Fibroblast of lung (primary cell): Measurements from ENCODE around the gene GRK7.

Source experiments
- CTCF ChIP-seq, 2 donors: IDR thresholded peaks in 1 of 2; conservative IDR thresholded peaks in 1 of 2; 1 replicate in 1 of 2; 2 replicates in 1 of 2; pipeline ENCODE4 v1.5.1; 2011 to 2012; ENCODE audit warnings: low read length in 2 of 2, control low read depth in 1 of 2, inconsistent platforms in 1 of 2, low read depth in 1 of 2, mild to moderate bottlenecking in 1 of 2
- EZH2 ChIP-seq: IDR thresholded peaks from 2 replicates; pipeline ENCODE4 v1.5.1; 2012; ENCODE audit warnings: low read length, control low read depth, mild to moderate bottlenecking; ENCODE audit errors: missing control alignments

- TF ChIP-seq CTCF (conservative IDR thresholded peaks at IDR 0.05 in 1 of 2, IDR thresholded peaks at IDR 0.05 in 1 of 2; ENCODE audit: low read depth in 1 of 2, low read length in 2 of 2) (no peak), EZH2 (no peak)
Observed at GRCh38 chr3:141783632-141784031, 20.4 kb downstream of the GRK7 start.
